NB4 (cell line): ENCODE results near the gene FKRP.

Source experiments
- CTCF ChIP-seq: IDR thresholded peaks from one replicate; pipeline ENCODE4 v1.5.1; 2012; ENCODE audit warnings: low read depth, low read length
- MAX ChIP-seq: IDR thresholded peaks from 2 replicates; pipeline ENCODE4 v1.6.1; 2011; ENCODE audit warnings: low read depth, low read length
- POLR2A ChIP-seq: IDR thresholded peaks from 2 replicates; pipeline ENCODE4 v1.6.1; 2011; ENCODE audit warnings: mild to moderate bottlenecking; ENCODE audit not compliant: insufficient read length; ENCODE audit errors: extremely low read depth

GRCh38 chr19:46746281-46747057 lies 612 bp downstream of the FKRP start, which contains the start of gene STRN4:
- TF ChIP-seq CTCF = no peak
- peak; percentile 96 for TF ChIP-seq POLR2A
- 0 out of 2 replicates have a peak, but pooled peaks have one; percentile 18 for TF ChIP-seq MAX
